HFFc6 (cell line): ENCODE data around the gene BRPF1. TPM values are rescaled to one million over a fixed set of nuclear protein-coding genes. Genes with fewer than 3 reads are reported as not detected.
A peak's percentile ranks its signal among the peaks of the same experiment; 100 is the strongest.
"Not testable (repeated sequence)": the region's sequence is repeated elsewhere in the genome, so short reads cannot be mapped to it uniquely, and the experiment has no call there.

Source experiments
- DNase-seq: peaks from one replicate; pipeline ENCODE4 v3.0.0-alpha.2; 2018
- H3K27ac Mint-ChIP-seq: 2 replicates; pipeline ENCODE4 v1.8.0; 2020; ENCODE audit warnings: mild to moderate bottlenecking, mixed read lengths
- H3K27me3 Mint-ChIP-seq: 2 replicates; pipeline ENCODE4 v1.8.0; 2021; ENCODE audit warnings: mild to moderate bottlenecking, moderate library complexity, mixed read lengths; ENCODE audit not compliant: insufficient read depth
- H3K36me3 Mint-ChIP-seq: 2 replicates; pipeline ENCODE4 v1.8.0; 2021; ENCODE audit warnings: low read depth, mixed read lengths
- H3K4me1 Mint-ChIP-seq: 2 replicates; pipeline ENCODE4 v1.8.0; 2020; ENCODE audit warnings: low read depth, mixed read lengths
- H3K4me3 Mint-ChIP-seq: 2 replicates; pipeline ENCODE4 v1.8.0; 2020; ENCODE audit warnings: mild to moderate bottlenecking, moderate library complexity, mixed read lengths
- H3K9me3 Mint-ChIP-seq: 2 replicates; pipeline ENCODE4 v1.8.0; 2020; ENCODE audit warnings: mild to moderate bottlenecking, mixed read lengths
- total RNA-seq, 6 experiments: library from RNA; stranded (reverse); fragmentation: NEBNext Ultra II Directional; extraction: Animal tissue kit (Norgen Biotek cat#: 25700); gene quantifications; 2 replicates in 1 of 6; 3 replicates in 5 of 6; pipeline ENCODE4 v1.2.3, GENCODE V29; 2021
- TF ChIP-seq, protein P1 (sequence below): fragments of 200-600 bp; sonication (generic); IDR thresholded peaks from 2 replicates; pipeline ENCODE4 v1.5.0; 2021; ENCODE audit warnings: antibody characterized with exemption, mild to moderate bottlenecking

BRPF1 gene
- total RNA-seq, 6 experiments from 2014 or later: 14.4 to 18.4 (median 17.1) TPM

DNA sequence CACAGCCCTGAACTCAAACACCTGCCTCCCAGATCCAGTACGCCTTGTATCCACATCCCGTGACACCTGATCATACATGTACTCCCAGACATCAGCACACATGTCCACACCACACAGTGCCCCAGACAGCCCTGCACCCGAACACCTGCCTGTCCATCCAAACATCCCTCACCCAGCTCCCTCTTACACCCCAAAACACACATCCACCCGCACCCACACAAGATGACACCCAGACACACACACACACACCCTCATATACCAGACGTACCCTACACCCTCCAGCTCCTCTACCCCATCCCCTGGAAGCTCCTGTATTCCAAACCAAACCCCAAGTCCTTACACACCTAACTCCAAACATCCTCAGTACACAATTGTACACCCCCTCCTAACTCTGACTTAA is 37.5 kb downstream of the BRPF1 start:
- H3K36me3 Mint-ChIP-seq: peaks cover 10% of the 10 kb centered on the region; the same call in 1 of the 2 replicates
- peak overlapping the region; percentile 67 for H3K27ac Mint-ChIP-seq
- H3K9me3 Mint-ChIP-seq: no peaks in the 10 kb centered on the region
- TF ChIP-seq, protein P1, sequence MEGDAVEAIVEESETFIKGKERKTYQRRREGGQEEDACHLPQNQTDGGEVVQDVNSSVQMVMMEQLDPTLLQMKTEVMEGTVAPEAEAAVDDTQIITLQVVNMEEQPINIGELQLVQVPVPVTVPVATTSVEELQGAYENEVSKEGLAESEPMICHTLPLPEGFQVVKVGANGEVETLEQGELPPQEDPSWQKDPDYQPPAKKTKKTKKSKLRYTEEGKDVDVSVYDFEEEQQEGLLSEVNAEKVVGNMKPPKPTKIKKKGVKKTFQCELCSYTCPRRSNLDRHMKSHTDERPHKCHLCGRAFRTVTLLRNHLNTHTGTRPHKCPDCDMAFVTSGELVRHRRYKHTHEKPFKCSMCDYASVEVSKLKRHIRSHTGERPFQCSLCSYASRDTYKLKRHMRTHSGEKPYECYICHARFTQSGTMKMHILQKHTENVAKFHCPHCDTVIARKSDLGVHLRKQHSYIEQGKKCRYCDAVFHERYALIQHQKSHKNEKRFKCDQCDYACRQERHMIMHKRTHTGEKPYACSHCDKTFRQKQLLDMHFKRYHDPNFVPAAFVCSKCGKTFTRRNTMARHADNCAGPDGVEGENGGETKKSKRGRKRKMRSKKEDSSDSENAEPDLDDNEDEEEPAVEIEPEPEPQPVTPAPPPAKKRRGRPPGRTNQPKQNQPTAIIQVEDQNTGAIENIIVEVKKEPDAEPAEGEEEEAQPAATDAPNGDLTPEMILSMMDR: no peak
- H3K4me3 Mint-ChIP-seq: peak overlapping the region; percentile 87
- DNase-seq: no peak
- H3K4me1 Mint-ChIP-seq: peaks cover 37% of the 10 kb centered on the region
- peaks cover 7% of the 10 kb centered on the region for H3K27me3 Mint-ChIP-seq

DNA sequence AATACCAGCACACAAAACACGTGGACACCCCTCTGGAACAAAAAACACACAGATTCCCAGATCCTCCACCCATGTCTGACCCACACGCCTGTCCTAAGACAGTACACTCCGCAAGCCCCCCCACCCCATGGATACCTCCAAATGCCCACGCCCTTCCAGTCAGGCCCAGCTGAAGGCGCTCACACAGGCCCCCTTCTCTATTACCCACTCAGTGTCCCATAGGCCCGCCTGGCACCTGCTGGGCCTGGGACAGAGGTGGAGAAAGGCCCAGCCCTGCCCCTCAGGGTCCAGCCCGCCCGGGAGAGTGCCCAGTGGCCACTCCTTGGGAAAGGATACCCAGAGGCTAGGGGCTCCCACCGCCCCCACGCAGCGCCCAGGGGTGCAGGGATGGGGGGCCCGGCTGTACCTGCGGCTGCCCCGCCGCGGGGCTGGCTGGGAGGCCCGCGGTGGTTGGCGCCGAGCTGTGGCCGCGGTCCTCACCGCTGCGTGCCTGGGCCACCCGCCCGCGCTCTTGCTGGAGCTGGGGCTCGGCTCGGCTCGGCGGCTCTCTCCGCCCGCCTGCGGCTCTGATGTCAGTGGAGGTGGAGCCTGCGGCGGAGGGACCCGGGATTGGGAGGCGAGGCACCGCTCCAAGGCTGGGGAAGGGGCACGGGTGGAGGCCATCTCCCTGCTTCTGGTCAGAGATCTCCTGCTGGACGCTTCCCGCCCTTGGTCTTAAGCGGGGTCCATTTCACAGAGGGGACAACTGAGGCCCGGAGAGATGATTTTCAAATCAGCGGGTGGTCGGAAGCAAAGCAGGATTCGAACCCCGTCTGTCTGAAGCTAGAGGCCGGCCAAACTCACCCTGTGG is 38.1 kb downstream of the BRPF1 start, which contains the start of gene CAMK1:
Gene CAMK1 (minus strand): TSS at position 522 of the 850 bp plus-strand sequence. CDS start 2,198 bp downstream, outside the sequence.
- Mint-ChIP-seq H3K27me3 (peaks cover 7% of the 10 kb centered on the region), H3K9me3 (no peaks in the 10 kb centered on the region), H3K4me3 (peak within 1 kb of the TSS; percentile 87), H3K36me3 (peaks cover 10% of the 10 kb centered on the region; the same call in 1 of the 2 replicates), H3K27ac (peak within 1 kb of the TSS; percentile 67), H3K4me1 (peaks cover 37% of the 10 kb centered on the region)
- TF ChIP-seq, protein P1: no peak
- peak; percentile 56 for DNase-seq

DNA sequence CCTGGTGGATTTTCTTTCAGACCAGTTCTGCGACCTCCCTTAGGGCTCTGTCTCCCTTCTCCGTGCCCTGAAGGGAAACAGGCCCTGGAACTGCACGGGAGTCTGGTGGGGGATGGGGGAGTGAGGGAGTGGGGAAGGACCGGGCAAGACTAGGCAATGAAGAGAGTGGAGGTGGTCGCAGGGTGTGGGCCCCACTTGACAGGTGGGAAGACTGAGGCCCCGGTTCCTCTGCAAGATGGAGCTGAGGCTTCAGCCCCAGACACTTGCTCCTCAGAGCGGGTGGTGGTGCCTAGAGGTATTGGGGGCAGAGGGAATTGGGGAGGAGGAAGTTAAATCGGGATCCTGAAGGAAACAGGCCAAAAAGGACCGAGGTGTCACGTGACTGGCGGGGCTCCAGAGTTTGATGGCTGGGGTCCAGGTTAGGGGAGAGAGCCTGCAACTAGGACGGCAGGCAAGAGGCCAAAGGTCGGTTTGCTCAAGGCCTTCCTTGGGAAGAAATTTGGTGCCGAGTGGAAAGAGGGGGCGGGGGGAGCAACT is 38.8 kb downstream of the BRPF1 start:
- H3K36me3 Mint-ChIP-seq: peaks cover 6% of the 10 kb centered on the region; the same call in 1 of the 2 replicates
- DNase-seq: no peak
- H3K9me3 Mint-ChIP-seq: no peaks in the 10 kb centered on the region
- peaks cover 7% of the 10 kb centered on the region for H3K27me3 Mint-ChIP-seq
- no peak overlapping the region for H3K27ac Mint-ChIP-seq
- peaks cover 37% of the 10 kb centered on the region for H3K4me1 Mint-ChIP-seq
- TF ChIP-seq, protein P1: no peak
- peak overlapping the region; percentile 87 for H3K4me3 Mint-ChIP-seq

DNA sequence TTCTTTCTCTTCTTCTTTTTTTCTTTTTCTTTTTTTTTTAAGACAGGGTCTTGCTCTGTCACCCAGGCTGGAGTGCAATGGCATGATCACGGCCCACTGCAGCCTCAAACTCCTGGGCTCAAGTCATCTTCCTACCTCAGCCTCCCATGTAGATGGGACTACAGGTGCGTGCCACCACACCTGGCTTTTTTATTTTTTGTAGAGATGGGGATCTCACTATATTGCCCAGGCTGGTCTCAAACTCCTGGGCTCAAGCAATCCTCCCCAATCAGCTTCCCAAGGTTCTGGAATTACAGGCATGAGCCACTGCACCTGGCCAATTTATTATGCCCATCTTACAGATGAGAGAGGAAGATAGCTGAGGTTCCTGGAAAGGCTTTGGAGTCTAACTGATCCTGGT is 39.5 kb downstream of the BRPF1 start:
- not testable (repeated sequence) for H3K36me3 Mint-ChIP-seq, H3K9me3 Mint-ChIP-seq, H3K27ac Mint-ChIP-seq, DNase-seq, H3K27me3 Mint-ChIP-seq
- H3K4me1 Mint-ChIP-seq: peaks cover 37% of the 10 kb centered on the region
- H3K4me3 Mint-ChIP-seq: peak overlapping the region; percentile 87

DNA sequence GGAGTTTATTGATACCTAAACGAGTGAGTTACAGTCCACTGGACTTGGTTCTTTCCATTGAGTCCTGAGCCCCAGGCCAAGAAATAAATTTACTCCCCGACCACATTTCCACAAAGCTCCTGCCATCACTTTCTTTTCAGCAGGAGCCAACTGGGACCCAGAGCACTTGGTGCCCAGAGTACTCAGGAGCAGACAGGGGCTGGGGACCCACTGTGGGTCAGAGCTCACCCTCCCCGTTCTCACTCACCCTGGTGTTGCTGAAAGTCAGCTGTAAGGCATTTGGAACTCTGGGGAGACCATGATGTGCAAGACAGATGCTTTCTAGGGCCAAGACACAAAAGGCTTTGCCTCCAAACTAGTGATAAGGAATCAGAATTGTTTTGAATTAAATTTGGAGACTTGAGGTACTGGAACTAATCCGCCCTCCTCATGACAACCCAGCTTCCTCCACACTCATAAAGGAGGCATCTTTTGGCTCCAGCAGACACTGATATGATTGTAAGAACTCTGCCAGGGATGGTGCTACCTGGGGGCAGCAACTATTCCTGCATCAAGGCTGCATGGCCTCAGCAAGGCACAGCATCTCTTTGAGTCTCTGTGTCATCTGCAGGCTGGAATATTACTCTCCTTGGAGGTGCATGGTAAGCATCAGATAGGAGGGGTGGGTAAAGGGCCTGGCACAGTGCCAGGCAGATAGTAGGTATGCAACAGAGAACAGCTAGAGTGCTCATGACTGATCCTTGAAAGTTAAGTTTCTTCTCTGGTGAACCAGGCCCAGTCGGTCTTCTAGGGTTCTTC is 45.6 kb downstream of the BRPF1 start:
- H3K4me3 Mint-ChIP-seq: no peak overlapping the region

More for the DNA sequence above, 45.6 kb downstream of the BRPF1 start:
- H3K4me1 Mint-ChIP-seq: peaks cover 28% of the 10 kb centered on the region
- no peak overlapping the region for H3K27ac Mint-ChIP-seq
- peaks cover 2% of the 10 kb centered on the region for H3K27me3 Mint-ChIP-seq
- no peaks in the 10 kb centered on the region for H3K36me3 Mint-ChIP-seq
- no peaks in the 10 kb centered on the region for H3K9me3 Mint-ChIP-seq
- DNase-seq: no peak
- TF ChIP-seq, protein P1: no peak
